Esophagus muscularis mucosa (tissue), 3 donors: ENCODE measurements around the gene EPC1.
"Not testable (repeated sequence)": the region's sequence is repeated elsewhere in the genome, so short reads cannot be mapped to it uniquely, and the experiment has no call there.

Source experiments
- POLR2AphosphoS5 ChIP-seq, 2 donors: sonication (generic); formaldehyde crosslinking; IDR thresholded peaks; one replicate each; pipeline ENCODE4 v1.6.1; 2017; ENCODE audit warnings: antibody characterized with exemption in 2 of 2
- TF ChIP-seq, protein P1 (sequence below), 3 experiments: fragments of 200-600 bp in 2 of 3; fragments of 450-650 bp in 1 of 3; sonication (generic) in 2 of 3; IDR thresholded peaks; one replicate each; pipeline ENCODE4 v1.5.1; 2017 to 2019; ENCODE audit warnings: antibody characterized with exemption in 3 of 3, mild to moderate bottlenecking in 2 of 3, moderate library complexity in 1 of 3

DNA sequence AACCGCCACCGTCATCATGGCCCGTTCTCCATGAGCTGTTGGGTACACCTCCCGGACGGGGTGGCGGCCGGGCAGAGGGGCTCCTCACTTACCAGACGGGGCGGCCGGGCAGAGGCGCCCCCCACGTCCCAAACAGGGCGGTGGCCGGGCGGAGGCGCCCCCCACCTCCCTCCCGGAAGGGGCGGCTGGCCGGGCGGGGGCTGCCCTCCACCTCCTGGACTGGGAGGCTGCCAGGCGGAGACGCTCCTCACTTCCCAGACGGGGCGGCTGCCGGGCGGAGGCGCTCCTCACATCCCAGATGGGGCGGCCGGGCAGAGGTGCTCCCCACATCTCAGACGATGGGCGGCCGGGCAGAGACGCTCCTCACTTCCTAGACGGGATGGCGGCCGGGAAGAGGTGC, 113.6 kb downstream of the EPC1 start:
- TF ChIP-seq, protein P1, sequence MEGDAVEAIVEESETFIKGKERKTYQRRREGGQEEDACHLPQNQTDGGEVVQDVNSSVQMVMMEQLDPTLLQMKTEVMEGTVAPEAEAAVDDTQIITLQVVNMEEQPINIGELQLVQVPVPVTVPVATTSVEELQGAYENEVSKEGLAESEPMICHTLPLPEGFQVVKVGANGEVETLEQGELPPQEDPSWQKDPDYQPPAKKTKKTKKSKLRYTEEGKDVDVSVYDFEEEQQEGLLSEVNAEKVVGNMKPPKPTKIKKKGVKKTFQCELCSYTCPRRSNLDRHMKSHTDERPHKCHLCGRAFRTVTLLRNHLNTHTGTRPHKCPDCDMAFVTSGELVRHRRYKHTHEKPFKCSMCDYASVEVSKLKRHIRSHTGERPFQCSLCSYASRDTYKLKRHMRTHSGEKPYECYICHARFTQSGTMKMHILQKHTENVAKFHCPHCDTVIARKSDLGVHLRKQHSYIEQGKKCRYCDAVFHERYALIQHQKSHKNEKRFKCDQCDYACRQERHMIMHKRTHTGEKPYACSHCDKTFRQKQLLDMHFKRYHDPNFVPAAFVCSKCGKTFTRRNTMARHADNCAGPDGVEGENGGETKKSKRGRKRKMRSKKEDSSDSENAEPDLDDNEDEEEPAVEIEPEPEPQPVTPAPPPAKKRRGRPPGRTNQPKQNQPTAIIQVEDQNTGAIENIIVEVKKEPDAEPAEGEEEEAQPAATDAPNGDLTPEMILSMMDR (IDR thresholded peaks at IDR 0.05) = not testable (repeated sequence)
- TF ChIP-seq POLR2AphosphoS5 (IDR thresholded peaks at IDR 0.05) = not testable (repeated sequence)
